Testis (tissue), 2 donors: ENCODE data around the gene LMF2.

Experiments
- CTCF ChIP-seq, 3 experiments: fragments of 450-650 bp in 2 of 3; fragments of 200-600 bp in 1 of 3; sonication (generic) in 1 of 3; IDR thresholded peaks; one replicate each; pipeline ENCODE4 v1.5.1; 2016 to 2019; ENCODE audit warnings: antibody characterized with exemption in 3 of 3, mild to moderate bottlenecking in 2 of 3, moderate library complexity in 1 of 3
- POLR2A ChIP-seq: fragments of 450-650 bp; IDR thresholded peaks from one replicate; pipeline ENCODE4 v1.6.1; 2017; ENCODE audit warnings: antibody characterized with exemption, mild to moderate bottlenecking, moderate library complexity

- TF ChIP-seq CTCF (IDR thresholded peaks at IDR 0.05) (no peak), POLR2A (no peak)
These were observed 50.9 kb downstream of the LMF2 start for GRCh38 chr22:50456466-50457234.
